Keratinocyte (primary cell): ENCODE data around the gene INSRR.

ENCODE experiments used
- CTCF ChIP-seq, 3 experiments: IDR thresholded peaks in 1 of 3; conservative IDR thresholded peaks in 1 of 3; optimal IDR thresholded peaks in 1 of 3; 2 replicates in 2 of 3; 3 replicates in 1 of 3; pipeline versions ENCODE3 to v1.5.1; 2011; ENCODE audit warnings: low read length in 3 of 3, mild to moderate bottlenecking in 3 of 3, moderate library complexity in 2 of 3, control low read depth in 1 of 3, inconsistent platforms in 1 of 3; ENCODE audit not compliant: insufficient read depth in 2 of 3; ENCODE audit errors: extremely low read depth in 1 of 3
- EZH2 ChIP-seq: IDR thresholded peaks from one replicate; pipeline ENCODE4 v1.6.1; 2012; ENCODE audit warnings: inconsistent platforms, mild to moderate bottlenecking, low read length, moderate library complexity

- no peak for TF ChIP-seq EZH2
- TF ChIP-seq CTCF (optimal IDR thresholded peaks at IDR 0.05 in 1 of 3, IDR thresholded peaks at IDR 0.05 in 1 of 3, conservative IDR thresholded peaks at IDR 0.05 in 1 of 3; ENCODE audit: extremely low read depth in 1 of 3, insufficient read depth in 2 of 3, low read length in 3 of 3), result no peak
Observed at GRCh38 chr1:156893048-156893953, 34.4 kb upstream of the INSRR start, which contains the start of gene PEAR1.
